ENCODE data around the gene TDP1.

DNA sequence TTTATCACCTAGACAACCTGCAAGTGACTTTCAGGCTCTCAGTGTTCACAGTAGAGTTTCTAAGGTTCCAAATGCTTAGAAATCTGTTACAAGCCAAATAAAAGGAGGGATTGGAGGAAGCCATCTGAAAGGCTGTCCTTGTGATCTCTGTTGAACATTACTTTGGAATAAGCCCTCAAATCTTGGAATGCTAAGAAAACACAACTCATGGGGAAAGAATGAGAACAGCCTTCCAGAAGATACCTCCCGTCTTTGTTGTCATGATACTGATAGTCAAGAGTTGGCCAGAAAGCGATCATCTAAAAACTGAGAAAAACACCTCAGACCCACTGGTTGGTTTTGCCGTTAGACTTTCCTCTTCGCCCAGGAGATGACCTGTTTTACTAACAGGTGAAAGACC lies 61.6 kb downstream of the TDP1 start:
- TF ChIP-seq, protein P1, sequence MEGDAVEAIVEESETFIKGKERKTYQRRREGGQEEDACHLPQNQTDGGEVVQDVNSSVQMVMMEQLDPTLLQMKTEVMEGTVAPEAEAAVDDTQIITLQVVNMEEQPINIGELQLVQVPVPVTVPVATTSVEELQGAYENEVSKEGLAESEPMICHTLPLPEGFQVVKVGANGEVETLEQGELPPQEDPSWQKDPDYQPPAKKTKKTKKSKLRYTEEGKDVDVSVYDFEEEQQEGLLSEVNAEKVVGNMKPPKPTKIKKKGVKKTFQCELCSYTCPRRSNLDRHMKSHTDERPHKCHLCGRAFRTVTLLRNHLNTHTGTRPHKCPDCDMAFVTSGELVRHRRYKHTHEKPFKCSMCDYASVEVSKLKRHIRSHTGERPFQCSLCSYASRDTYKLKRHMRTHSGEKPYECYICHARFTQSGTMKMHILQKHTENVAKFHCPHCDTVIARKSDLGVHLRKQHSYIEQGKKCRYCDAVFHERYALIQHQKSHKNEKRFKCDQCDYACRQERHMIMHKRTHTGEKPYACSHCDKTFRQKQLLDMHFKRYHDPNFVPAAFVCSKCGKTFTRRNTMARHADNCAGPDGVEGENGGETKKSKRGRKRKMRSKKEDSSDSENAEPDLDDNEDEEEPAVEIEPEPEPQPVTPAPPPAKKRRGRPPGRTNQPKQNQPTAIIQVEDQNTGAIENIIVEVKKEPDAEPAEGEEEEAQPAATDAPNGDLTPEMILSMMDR (IDR thresholded peaks at IDR 0.05) = no peak
- TF ChIP-seq POLR2A (IDR thresholded peaks at IDR 0.05) = no peak

All from prostate gland (tissue), 2 donors.